SK-N-SH treated with all-trans-retinoic acid at 6 μM for 48 hours (cell line): ENCODE measurements around the gene CSK.
A peak's percentile ranks its signal among the peaks of the same experiment; 100 is the strongest.

Source experiments
- ATAC-seq: fragments of 200-7000 bp; cut with Tn5 transposase; 3 replicates; pipeline ENCODE4 v1.9.1; 2020; ENCODE audit warnings: mild to moderate bottlenecking, moderate library complexity
- ARNTL ChIP-seq: fragments of 450-650 bp; formaldehyde crosslinking; IDR thresholded peaks from 2 replicates; pipeline ENCODE4 v1.5.0; 2020; ENCODE audit warnings: low read depth, mild to moderate bottlenecking, moderate library complexity, borderline replicate concordance
- BACH2 ChIP-seq: fragments of 250-450 bp; sonication (Bioruptor Pico); IDR thresholded peaks from 2 replicates; pipeline ENCODE4 v1.9.0; 2021; ENCODE audit warnings: mild to moderate bottlenecking, borderline replicate concordance
- CSDC2 ChIP-seq: fragments of 250-450 bp; sonication (Bioruptor Pico); IDR thresholded peaks from 2 replicates; pipeline ENCODE4 v1.5.0; 2020; ENCODE audit warnings: mild to moderate bottlenecking, moderate library complexity
- ESRRG ChIP-seq: fragments of 250-450 bp; sonication (Bioruptor Pico); IDR thresholded peaks from 2 replicates; pipeline ENCODE4 v1.6.1; 2021; ENCODE audit warnings: mild to moderate bottlenecking
- GLIS3 ChIP-seq: fragments of 250-450 bp; sonication (Bioruptor Pico); IDR thresholded peaks from 2 replicates; pipeline ENCODE4 v1.5.0; 2020; ENCODE audit warnings: mild to moderate bottlenecking, moderate library complexity
- ISL1 ChIP-seq: fragments of 250-450 bp; sonication (Bioruptor Pico); IDR thresholded peaks from 2 replicates; pipeline ENCODE4 v2.1.2; 2022; ENCODE audit warnings: mild to moderate bottlenecking, moderate library complexity
- OSR1 ChIP-seq: fragments of 250-450 bp; sonication (Bioruptor Pico); IDR thresholded peaks from 2 replicates; pipeline ENCODE4 v1.8.0; 2022; ENCODE audit warnings: moderate library complexity, mild to moderate bottlenecking, inconsistent platforms
- PPARA ChIP-seq: fragments of 250-450 bp; sonication (Bioruptor Pico); IDR thresholded peaks from 2 replicates; pipeline ENCODE4 v1.5.0; 2020; ENCODE audit warnings: mild to moderate bottlenecking, borderline replicate concordance
- RARB ChIP-seq: fragments of 250-450 bp; sonication (Bioruptor Pico); IDR thresholded peaks from 2 replicates; pipeline ENCODE4 v1.8.0; 2021; ENCODE audit warnings: mild to moderate bottlenecking, moderate library complexity
- SNAI2 ChIP-seq: fragments of 250-450 bp; sonication (Bioruptor Pico); IDR thresholded peaks from 2 replicates; pipeline ENCODE4 v1.5.0; 2020; ENCODE audit warnings: mild to moderate bottlenecking, moderate library complexity
- TCF4 ChIP-seq: fragments of 250-450 bp; sonication (Bioruptor Pico); IDR thresholded peaks from 2 replicates; pipeline ENCODE4 v1.8.0; 2021; ENCODE audit warnings: mild to moderate bottlenecking, moderate library complexity, borderline replicate concordance
- TOX ChIP-seq: fragments of 250-450 bp; sonication (Bioruptor Pico); IDR thresholded peaks from 2 replicates; pipeline ENCODE4 v1.8.0; 2021; ENCODE audit warnings: mild to moderate bottlenecking, moderate library complexity, borderline replicate concordance
- ZC3H10 ChIP-seq: fragments of 250-450 bp; sonication (Bioruptor Pico); IDR thresholded peaks from 2 replicates; pipeline ENCODE4 v1.5.1; 2021; ENCODE audit warnings: mild to moderate bottlenecking, moderate library complexity
- ZFP30 ChIP-seq: fragments of 450-650 bp; formaldehyde crosslinking; IDR thresholded peaks from 2 replicates; pipeline ENCODE4 v1.5.0; 2022; ENCODE audit warnings: mild to moderate bottlenecking, moderate library complexity
- ZNF565 ChIP-seq: fragments of 450-650 bp; formaldehyde crosslinking; conservative IDR thresholded peaks from 2 replicates; pipeline ENCODE4 v1.5.0; 2020; ENCODE audit warnings: low read depth, mild to moderate bottlenecking, moderate library complexity
- ZNF70 ChIP-seq: fragments of 450-650 bp; formaldehyde crosslinking; IDR thresholded peaks from 2 replicates; pipeline ENCODE4 v1.5.0; 2020; ENCODE audit warnings: mild to moderate bottlenecking, moderate library complexity
- ZNF8 ChIP-seq: fragments of 450-650 bp; formaldehyde crosslinking; IDR thresholded peaks from 2 replicates; pipeline ENCODE4 v1.5.0; 2020; ENCODE audit warnings: mild to moderate bottlenecking, moderate library complexity
- TF ChIP-seq, protein P1 (sequence below): fragments of 250-450 bp; sonication (Bioruptor Pico); IDR thresholded peaks from 2 replicates; pipeline ENCODE4 v1.5.1; 2020; ENCODE audit warnings: low read depth, mild to moderate bottlenecking, moderate library complexity
- TF ChIP-seq, protein P2 (sequence below): fragments of 250-450 bp; sonication (Bioruptor Pico); IDR thresholded peaks from 2 replicates; pipeline ENCODE4 v1.5.1; 2021; ENCODE audit warnings: mild to moderate bottlenecking, moderate library complexity
- TF ChIP-seq, protein P3 (sequence below): fragments of 250-450 bp; sonication (Bioruptor Pico); IDR thresholded peaks from 2 replicates; pipeline ENCODE4 v1.8.0; 2021; ENCODE audit warnings: low read depth, mild to moderate bottlenecking, moderate library complexity, borderline replicate concordance
- TF ChIP-seq, protein P4 (sequence below): fragments of 250-450 bp; sonication (Bioruptor Pico); IDR thresholded peaks from 2 replicates; pipeline ENCODE4 v1.5.0; 2020; ENCODE audit warnings: mild to moderate bottlenecking, moderate library complexity
- TF ChIP-seq, protein P5 (sequence below): fragments of 250-450 bp; sonication (Bioruptor Pico); IDR thresholded peaks from 2 replicates; pipeline ENCODE4 v1.8.0; 2020; ENCODE audit warnings: mild to moderate bottlenecking, moderate library complexity, borderline replicate concordance

The CSK gene

DNA sequence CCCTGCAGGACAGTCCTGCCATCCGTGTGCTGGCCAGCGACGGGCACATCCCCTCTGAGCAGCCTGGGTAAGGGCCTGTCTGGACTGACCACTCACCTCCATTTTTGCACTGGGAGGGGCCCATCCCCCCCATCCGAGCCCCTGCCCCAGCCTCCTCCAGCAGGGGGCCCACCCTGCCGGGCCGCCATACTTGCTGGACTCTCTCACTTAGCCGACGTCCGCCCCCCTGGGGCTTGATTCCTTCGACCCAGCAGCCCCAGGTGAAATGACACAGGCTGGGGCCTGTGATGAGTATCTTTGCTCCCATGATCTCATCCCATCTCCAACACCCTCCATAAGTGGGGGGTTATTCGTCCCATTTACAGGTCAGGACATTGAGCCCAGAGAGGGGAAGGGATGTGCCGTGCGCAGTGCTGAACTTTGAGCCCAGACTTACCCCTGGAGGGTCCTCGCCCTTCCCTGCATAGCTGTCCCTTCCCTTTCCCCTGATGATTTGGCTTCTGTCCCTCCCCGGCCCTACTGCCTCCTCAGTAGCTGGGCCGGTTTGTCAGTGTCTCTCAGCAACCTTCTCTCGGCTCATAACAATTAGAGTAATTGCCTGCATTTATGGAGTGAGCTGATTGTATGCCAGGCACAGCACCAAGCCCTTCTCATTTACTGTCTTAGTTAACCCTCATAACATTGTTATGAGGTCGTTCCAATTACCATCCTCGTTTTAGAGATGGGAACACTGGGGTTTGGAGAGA is 34.9 kb downstream of the CSK start:
- TF ChIP-seq OSR1 (CRISPR knock-in tag) (no peak), ARNTL (CRISPR knock-in tag) (no peak), ISL1 (CRISPR knock-in tag) (no peak), RARB (CRISPR knock-in tag) (no peak), ZC3H10 (CRISPR knock-in tag) (no peak), ZNF565 (CRISPR knock-in tag) (no peak), SNAI2 (CRISPR knock-in tag) (no peak), ZNF70 (CRISPR knock-in tag) (no peak), TOX (CRISPR knock-in tag) (no peak), PPARA (CRISPR knock-in tag) (no peak), ZNF8 (CRISPR knock-in tag) (no peak), TCF4 (CRISPR knock-in tag) (no peak), ZFP30 (no peak), ESRRG (CRISPR knock-in tag) (no peak), GLIS3 (CRISPR knock-in tag) (no peak)
- TF ChIP-seq, protein P1, sequence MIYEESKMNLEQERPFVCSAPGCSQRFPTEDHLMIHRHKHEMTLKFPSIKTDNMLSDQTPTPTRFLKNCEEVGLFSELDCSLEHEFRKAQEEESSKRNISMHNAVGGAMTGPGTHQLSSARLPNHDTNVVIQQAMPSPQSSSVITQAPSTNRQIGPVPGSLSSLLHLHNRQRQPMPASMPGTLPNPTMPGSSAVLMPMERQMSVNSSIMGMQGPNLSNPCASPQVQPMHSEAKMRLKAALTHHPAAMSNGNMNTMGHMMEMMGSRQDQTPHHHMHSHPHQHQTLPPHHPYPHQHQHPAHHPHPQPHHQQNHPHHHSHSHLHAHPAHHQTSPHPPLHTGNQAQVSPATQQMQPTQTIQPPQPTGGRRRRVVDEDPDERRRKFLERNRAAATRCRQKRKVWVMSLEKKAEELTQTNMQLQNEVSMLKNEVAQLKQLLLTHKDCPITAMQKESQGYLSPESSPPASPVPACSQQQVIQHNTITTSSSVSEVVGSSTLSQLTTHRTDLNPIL (CRISPR knock-in tag): no peak
- TF ChIP-seq, protein P2, sequence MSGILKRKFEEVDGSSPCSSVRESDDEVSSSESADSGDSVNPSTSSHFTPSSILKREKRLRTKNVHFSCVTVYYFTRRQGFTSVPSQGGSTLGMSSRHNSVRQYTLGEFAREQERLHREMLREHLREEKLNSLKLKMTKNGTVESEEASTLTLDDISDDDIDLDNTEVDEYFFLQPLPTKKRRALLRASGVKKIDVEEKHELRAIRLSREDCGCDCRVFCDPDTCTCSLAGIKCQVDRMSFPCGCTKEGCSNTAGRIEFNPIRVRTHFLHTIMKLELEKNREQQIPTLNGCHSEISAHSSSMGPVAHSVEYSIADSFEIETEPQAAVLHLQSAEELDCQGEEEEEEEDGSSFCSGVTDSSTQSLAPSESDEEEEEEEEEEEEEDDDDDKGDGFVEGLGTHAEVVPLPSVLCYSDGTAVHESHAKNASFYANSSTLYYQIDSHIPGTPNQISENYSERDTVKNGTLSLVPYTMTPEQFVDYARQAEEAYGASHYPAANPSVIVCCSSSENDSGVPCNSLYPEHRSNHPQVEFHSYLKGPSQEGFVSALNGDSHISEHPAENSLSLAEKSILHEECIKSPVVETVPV (CRISPR knock-in tag): no peak
- TF ChIP-seq, protein P3, sequence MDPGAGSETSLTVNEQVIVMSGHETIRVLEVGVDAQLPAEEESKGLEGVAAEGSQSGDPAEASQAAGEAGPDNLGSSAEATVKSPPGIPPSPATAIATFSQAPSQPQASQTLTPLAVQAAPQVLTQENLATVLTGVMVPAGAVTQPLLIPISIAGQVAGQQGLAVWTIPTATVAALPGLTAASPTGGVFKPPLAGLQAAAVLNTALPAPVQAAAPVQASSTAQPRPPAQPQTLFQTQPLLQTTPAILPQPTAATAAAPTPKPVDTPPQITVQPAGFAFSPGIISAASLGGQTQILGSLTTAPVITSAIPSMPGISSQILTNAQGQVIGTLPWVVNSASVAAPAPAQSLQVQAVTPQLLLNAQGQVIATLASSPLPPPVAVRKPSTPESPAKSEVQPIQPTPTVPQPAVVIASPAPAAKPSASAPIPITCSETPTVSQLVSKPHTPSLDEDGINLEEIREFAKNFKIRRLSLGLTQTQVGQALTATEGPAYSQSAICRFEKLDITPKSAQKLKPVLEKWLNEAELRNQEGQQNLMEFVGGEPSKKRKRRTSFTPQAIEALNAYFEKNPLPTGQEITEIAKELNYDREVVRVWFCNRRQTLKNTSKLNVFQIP (CRISPR knock-in tag): no peak
- TF ChIP-seq, protein P4, sequence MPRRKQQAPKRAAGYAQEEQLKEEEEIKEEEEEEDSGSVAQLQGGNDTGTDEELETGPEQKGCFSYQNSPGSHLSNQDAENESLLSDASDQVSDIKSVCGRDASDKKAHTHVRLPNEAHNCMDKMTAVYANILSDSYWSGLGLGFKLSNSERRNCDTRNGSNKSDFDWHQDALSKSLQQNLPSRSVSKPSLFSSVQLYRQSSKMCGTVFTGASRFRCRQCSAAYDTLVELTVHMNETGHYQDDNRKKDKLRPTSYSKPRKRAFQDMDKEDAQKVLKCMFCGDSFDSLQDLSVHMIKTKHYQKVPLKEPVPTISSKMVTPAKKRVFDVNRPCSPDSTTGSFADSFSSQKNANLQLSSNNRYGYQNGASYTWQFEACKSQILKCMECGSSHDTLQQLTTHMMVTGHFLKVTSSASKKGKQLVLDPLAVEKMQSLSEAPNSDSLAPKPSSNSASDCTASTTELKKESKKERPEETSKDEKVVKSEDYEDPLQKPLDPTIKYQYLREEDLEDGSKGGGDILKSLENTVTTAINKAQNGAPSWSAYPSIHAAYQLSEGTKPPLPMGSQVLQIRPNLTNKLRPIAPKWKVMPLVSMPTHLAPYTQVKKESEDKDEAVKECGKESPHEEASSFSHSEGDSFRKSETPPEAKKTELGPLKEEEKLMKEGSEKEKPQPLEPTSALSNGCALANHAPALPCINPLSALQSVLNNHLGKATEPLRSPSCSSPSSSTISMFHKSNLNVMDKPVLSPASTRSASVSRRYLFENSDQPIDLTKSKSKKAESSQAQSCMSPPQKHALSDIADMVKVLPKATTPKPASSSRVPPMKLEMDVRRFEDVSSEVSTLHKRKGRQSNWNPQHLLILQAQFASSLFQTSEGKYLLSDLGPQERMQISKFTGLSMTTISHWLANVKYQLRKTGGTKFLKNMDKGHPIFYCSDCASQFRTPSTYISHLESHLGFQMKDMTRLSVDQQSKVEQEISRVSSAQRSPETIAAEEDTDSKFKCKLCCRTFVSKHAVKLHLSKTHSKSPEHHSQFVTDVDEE (CRISPR knock-in tag): no peak
- TF ChIP-seq, protein P5, sequence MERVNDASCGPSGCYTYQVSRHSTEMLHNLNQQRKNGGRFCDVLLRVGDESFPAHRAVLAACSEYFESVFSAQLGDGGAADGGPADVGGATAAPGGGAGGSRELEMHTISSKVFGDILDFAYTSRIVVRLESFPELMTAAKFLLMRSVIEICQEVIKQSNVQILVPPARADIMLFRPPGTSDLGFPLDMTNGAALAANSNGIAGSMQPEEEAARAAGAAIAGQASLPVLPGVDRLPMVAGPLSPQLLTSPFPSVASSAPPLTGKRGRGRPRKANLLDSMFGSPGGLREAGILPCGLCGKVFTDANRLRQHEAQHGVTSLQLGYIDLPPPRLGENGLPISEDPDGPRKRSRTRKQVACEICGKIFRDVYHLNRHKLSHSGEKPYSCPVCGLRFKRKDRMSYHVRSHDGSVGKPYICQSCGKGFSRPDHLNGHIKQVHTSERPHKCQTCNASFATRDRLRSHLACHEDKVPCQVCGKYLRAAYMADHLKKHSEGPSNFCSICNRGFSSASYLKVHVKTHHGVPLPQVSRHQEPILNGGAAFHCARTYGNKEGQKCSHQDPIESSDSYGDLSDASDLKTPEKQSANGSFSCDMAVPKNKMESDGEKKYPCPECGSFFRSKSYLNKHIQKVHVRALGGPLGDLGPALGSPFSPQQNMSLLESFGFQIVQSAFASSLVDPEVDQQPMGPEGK (CRISPR knock-in tag): no peak
- peak; percentile 12 for ATAC-seq

DNA sequence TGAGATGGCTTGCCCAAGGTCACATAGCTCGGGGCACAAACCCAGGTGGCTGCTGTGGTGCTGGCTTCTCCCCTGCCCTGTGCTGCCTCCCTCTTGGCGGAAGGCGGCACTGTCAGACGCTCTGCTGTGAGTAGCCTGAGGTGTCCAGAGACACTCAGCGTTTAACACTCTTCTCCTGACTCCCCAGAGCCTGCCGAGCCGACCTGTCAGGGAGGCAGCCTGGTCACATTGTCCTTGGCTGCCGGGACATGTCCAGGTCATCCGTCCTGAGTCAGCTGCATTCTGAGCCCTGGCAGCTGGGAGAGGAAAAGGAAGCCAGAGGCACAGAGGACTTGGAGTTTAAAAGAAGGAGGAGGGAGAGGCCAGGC is 35.5 kb downstream of the CSK start:
- ATAC-seq: peak; percentile 60
- TF ChIP-seq ZC3H10 (CRISPR knock-in tag) (no peak), ZFP30 (no peak)

DNA sequence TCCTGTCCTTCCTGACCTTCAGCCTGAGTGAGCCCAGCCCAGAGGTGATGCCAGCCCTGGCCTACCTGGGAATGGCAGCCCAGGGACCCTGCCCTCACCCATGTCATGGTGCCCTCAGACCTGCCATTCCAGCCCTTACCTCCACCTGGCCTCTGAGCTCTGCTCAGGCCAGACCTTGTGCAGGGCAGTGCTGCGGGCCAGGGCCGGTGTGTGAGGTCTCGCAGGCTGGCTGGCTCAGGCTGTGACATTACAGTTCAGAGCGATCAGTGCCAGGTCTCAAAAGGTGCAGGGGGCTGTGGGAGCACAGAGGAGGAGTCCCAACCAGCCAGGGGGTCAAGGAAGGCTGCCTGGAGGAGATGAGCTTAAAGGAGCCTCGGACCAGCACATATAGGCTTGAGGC is 38.2 kb downstream of the CSK start:
- ATAC-seq: no peak
- TF ChIP-seq TOX (CRISPR knock-in tag): no peak
- no peak for TF ChIP-seq PPARA (CRISPR knock-in tag)
- TF ChIP-seq OSR1 (CRISPR knock-in tag): no peak
- TF ChIP-seq, protein P1 (CRISPR knock-in tag): no peak
- TF ChIP-seq CSDC2 (CRISPR knock-in tag): no peak
- no peak for TF ChIP-seq ZNF8 (CRISPR knock-in tag)
- TF ChIP-seq, protein P3 (CRISPR knock-in tag): no peak
- TF ChIP-seq, protein P2 (CRISPR knock-in tag): no peak
- TF ChIP-seq BACH2: no peak
- no peak for TF ChIP-seq RARB (CRISPR knock-in tag)
- no peak for TF ChIP-seq ISL1 (CRISPR knock-in tag)
- no peak for TF ChIP-seq ESRRG (CRISPR knock-in tag)
- TF ChIP-seq SNAI2 (CRISPR knock-in tag): no peak
